Choroid plexus epithelial cell (primary cell): ENCODE results near the gene SEL1L.

Experiments used
- DNase-seq: peaks from one replicate; pipeline ENCODE4 v3.0.0-alpha.2; 2010; ENCODE audit warnings: low read depth
- H3K4me3 ChIP-seq: 2 replicates; pipeline ENCODE4 v1.5.1; 2011; ENCODE audit warnings: low read depth, mild to moderate bottlenecking, control low read depth, low read length, moderate library complexity
- CTCF ChIP-seq: conservative IDR thresholded peaks from 2 replicates; pipeline ENCODE4 v1.5.1; 2011; ENCODE audit warnings: low read depth, mild to moderate bottlenecking, control low read depth, inconsistent platforms, low read length, moderate library complexity

SEL1L gene

GRCh38 chr14:81449114-81449513 lies 84.5 kb downstream of the SEL1L start:
- no peak for TF ChIP-seq CTCF
- H3K4me3 ChIP-seq = no peak overlapping the region
- DNase-seq = no peak

- no peak for TF ChIP-seq CTCF
- no peak for DNase-seq
- no peak overlapping the region for H3K4me3 ChIP-seq
These were observed 86.5 kb downstream of the SEL1L start for GRCh38 chr14:81447021-81447764.

- TF ChIP-seq CTCF = no peak
- no peak overlapping the region for H3K4me3 ChIP-seq
- no peak for DNase-seq
These were observed 87.2 kb downstream of the SEL1L start for GRCh38 chr14:81446279-81447007.

GRCh38 chr14:81441626-81442134 lies 92.0 kb downstream of the SEL1L start:
- TF ChIP-seq CTCF = no peak
- DNase-seq = no peak
- no peak overlapping the region for H3K4me3 ChIP-seq

- no peak for TF ChIP-seq CTCF
- H3K4me3 ChIP-seq = no peak overlapping the region
- DNase-seq = no peak
These were observed 93.6 kb downstream of the SEL1L start for GRCh38 chr14:81440041-81440440.

GRCh38 chr14:81437244-81437643 lies 96.4 kb downstream of the SEL1L start:
- no peak for TF ChIP-seq CTCF
- H3K4me3 ChIP-seq = no peak overlapping the region
- DNase-seq = no peak
